KG1 (cell line): ENCODE measurements around the gene EFCAB6.

Experiments
- DNase-seq: peaks from one replicate; lab custom pipeline; 2025; lab: John Stamatoyannopoulos, UW

Gene EFCAB6

GRCh38 chr22:43812149-43812842 lies at the start of gene EFCAB6:
EFCAB6 (minus strand) TSS chr22:43812305; CDS start chr22:43782318, 29,987 bp downstream.
- peak; percentile 41 for DNase-seq

GRCh38 chr22:43861529-43861928 lies 49.4 kb upstream of the EFCAB6 start:
- DNase-seq, result no peak

- DNase-seq, result no peak
Observed at GRCh38 chr22:43860831-43861230, 48.7 kb upstream of the EFCAB6 start.

GRCh38 chr22:43860126-43860525 lies 48.0 kb upstream of the EFCAB6 start:
- no peak for DNase-seq

GRCh38 chr22:43859621-43860020 lies 47.5 kb upstream of the EFCAB6 start:
- no peak for DNase-seq

GRCh38 chr22:43859176-43859575 lies 47.1 kb upstream of the EFCAB6 start:
- no peak for DNase-seq

- no peak for DNase-seq
Observed at GRCh38 chr22:43858156-43858895, 46.2 kb upstream of the EFCAB6 start.

- DNase-seq, result no peak
Observed at GRCh38 chr22:43857367-43857766, 45.3 kb upstream of the EFCAB6 start.

- no peak for DNase-seq
Observed at GRCh38 chr22:43855431-43855830, 43.3 kb upstream of the EFCAB6 start.

- no peak for DNase-seq
Observed at GRCh38 chr22:43854786-43855271, 42.7 kb upstream of the EFCAB6 start.

- no peak for DNase-seq
Observed at GRCh38 chr22:43854121-43854785, 42.1 kb upstream of the EFCAB6 start.

- no peak for DNase-seq
Observed at GRCh38 chr22:43853328-43853931, 41.3 kb upstream of the EFCAB6 start.

GRCh38 chr22:43852573-43853327 lies 40.6 kb upstream of the EFCAB6 start:
- no peak for DNase-seq

- DNase-seq, result no peak
Observed at GRCh38 chr22:43851979-43852307, 39.8 kb upstream of the EFCAB6 start.

GRCh38 chr22:43851058-43851978 lies 39.2 kb upstream of the EFCAB6 start:
- DNase-seq, result no peak

- DNase-seq, result no peak
Observed at GRCh38 chr22:43850529-43850928, 38.4 kb upstream of the EFCAB6 start.

GRCh38 chr22:43849731-43850130 lies 37.6 kb upstream of the EFCAB6 start:
- no peak for DNase-seq

GRCh38 chr22:43848366-43849171 lies 36.5 kb upstream of the EFCAB6 start:
- no peak for DNase-seq

- DNase-seq, result no peak
Observed at GRCh38 chr22:43847376-43848289, 35.5 kb upstream of the EFCAB6 start.
